A549 (cell line): ENCODE results near the gene SYTL3. TPM values are rescaled to one million over a fixed set of nuclear protein-coding genes. Genes with fewer than 3 reads are reported as not detected.

Source experiments
- ATAC-seq, 2 experiments: fragments of 200-7000 bp in 1 of 2; fragments of >200 bp in 1 of 2; cut with Nextera tagmentation in 1 of 2; cut with Tn5 transposase in 1 of 2; 3 replicates each; pipeline versions ENCODE4 v1.8.0 to v1.9.1; 2018 to 2020; ENCODE audit warnings: mild to moderate bottlenecking in 1 of 2, moderate library complexity in 1 of 2
- CTCF ChIA-PET: fragments of 300-600 bp; sonication (Branson Sonifier 250); formaldehyde crosslinking; extraction: SDS; loops from one replicate; lab custom pipeline; 2021; ENCODE audit warnings: antibody characterized with exemption, inconsistent platforms; lab: Yijun Ruan, JAX
- POLR2A ChIA-PET: fragments of 350-600 bp; formaldehyde crosslinking; extraction: SDS; loops from one replicate; lab custom pipeline; 2021; ENCODE audit warnings: antibody characterized with exemption, inconsistent platforms; lab: Yijun Ruan, JAX
- DNase-seq, 2 experiments: peaks; one replicate each; pipeline versions ENCODE4 v3.0.0 to v3.0.0-alpha.2; 2011 to 2016; ENCODE audit warnings: low read depth in 1 of 2, low spot score in 1 of 2
- FAIRE-seq: peaks from 2 replicates; lab custom pipeline; 2011; peaks lifted over from hg19 to GRCh38; lab: Jason Lieb, UNC
- H3K27ac ChIP-seq, 2 experiments: fragments of >200 bp; sonication (Bioruptor Twin); formaldehyde crosslinking; 3 replicates each; pipeline ENCODE4 v1.5.1; 2016 to 2017
- H3K4me1 ChIP-seq: fragments of >200 bp; sonication (Bioruptor Twin); formaldehyde crosslinking; 3 replicates; pipeline ENCODE4 v1.6.1; 2016
- H3K4me2 ChIP-seq: fragments of >200 bp; sonication (Bioruptor Twin); formaldehyde crosslinking; 3 replicates; pipeline ENCODE4 v1.6.1; 2016
- H3K4me3 ChIP-seq: fragments of >200 bp; sonication (Bioruptor Twin); formaldehyde crosslinking; 3 replicates; pipeline ENCODE4 v1.5.1; 2016
- H3K9me3 ChIP-seq: fragments of >200 bp; sonication (Bioruptor Twin); formaldehyde crosslinking; 3 replicates; pipeline ENCODE4 v1.6.1; 2016
- BHLHE40 ChIP-seq: IDR thresholded peaks from 2 replicates; pipeline ENCODE4 v1.6.1; 2012; ENCODE audit warnings: low read depth, low read length, inconsistent platforms
- CBX8 ChIP-seq: fragments of 200-600 bp; sonication (generic); IDR thresholded peaks from 2 replicates; pipeline ENCODE4 v1.6.1; 2016
- CEBPB ChIP-seq, 2 experiments: fragments of >200 bp in 1 of 2; sonication (Bioruptor Twin) in 1 of 2; formaldehyde crosslinking in 1 of 2; IDR thresholded peaks; 2 replicates each; pipeline ENCODE4 v1.6.1; 2012 to 2016
- CHD2 ChIP-seq: fragments of 150-350 bp; IDR thresholded peaks from 2 replicates; pipeline ENCODE4 v1.6.1; 2014; ENCODE audit warnings: low read length; ENCODE audit not compliant: partially characterized antibody
- EHF ChIP-seq: fragments of 250-450 bp; sonication (Bioruptor Pico); IDR thresholded peaks from 2 replicates; pipeline ENCODE4 v1.5.0; 2020; ENCODE audit warnings: mild to moderate bottlenecking
- EP300 ChIP-seq, 2 experiments: fragments of >200 bp; sonication (Bioruptor Twin); formaldehyde crosslinking; IDR thresholded peaks; 2 replicates in 1 of 2; 3 replicates in 1 of 2; pipeline ENCODE4 v1.6.1; 2016 to 2017
- FOXS1 ChIP-seq: fragments of 250-450 bp; sonication (Bioruptor Pico); IDR thresholded peaks from 2 replicates; pipeline ENCODE4 v1.5.0; 2020; ENCODE audit warnings: mild to moderate bottlenecking, moderate library complexity
- GATA3 ChIP-seq: IDR thresholded peaks from 2 replicates; pipeline ENCODE4 v1.6.1; 2012; ENCODE audit warnings: borderline replicate concordance
- HDAC2 ChIP-seq: fragments of 200-600 bp; sonication (generic); IDR thresholded peaks from 2 replicates; pipeline ENCODE4 v1.6.1; 2016
- JUN ChIP-seq, 2 experiments: fragments of >200 bp; sonication (Bioruptor Twin); formaldehyde crosslinking; IDR thresholded peaks; 2 replicates in 1 of 2; 3 replicates in 1 of 2; pipeline ENCODE4 v1.6.1; 2016 to 2017
- JUNB ChIP-seq: fragments of >200 bp; sonication (Bioruptor Twin); formaldehyde crosslinking; IDR thresholded peaks from 2 replicates; pipeline ENCODE4 v1.6.1; 2016
- MAFK ChIP-seq: fragments of 450-650 bp; IDR thresholded peaks from 2 replicates; pipeline ENCODE4 v1.6.1; 2014; ENCODE audit not compliant: partially characterized antibody
- MAZ ChIP-seq: fragments of 150-350 bp; IDR thresholded peaks from 2 replicates; pipeline ENCODE4 v1.6.1; 2014; ENCODE audit warnings: antibody characterized with exemption, low read depth, low read length, borderline replicate concordance
- MYC ChIP-seq: IDR thresholded peaks from 2 replicates; pipeline ENCODE4 v1.6.1; 2012; ENCODE audit warnings: mild to moderate bottlenecking, inconsistent platforms, low read length, improper control_type of control experiment, borderline replicate concordance
- PHF8 ChIP-seq: fragments of 200-600 bp; sonication (generic); IDR thresholded peaks from 2 replicates; pipeline ENCODE4 v1.6.1; 2016; ENCODE audit warnings: low read depth, mild to moderate bottlenecking, antibody characterized with exemption, moderate library complexity, borderline replicate concordance
- POLR2A ChIP-seq: IDR thresholded peaks from 2 replicates; pipeline ENCODE4 v1.6.1; 2012; ENCODE audit warnings: mild to moderate bottlenecking, low read length
- POLR2AphosphoS2 ChIP-seq: conservative IDR thresholded peaks from 2 replicates; pipeline ENCODE4 v1.6.1; 2012; ENCODE audit warnings: low read length, improper control_type of control experiment, inconsistent platforms
- TFCP2L1 ChIP-seq: fragments of 250-450 bp; sonication (Bioruptor Pico); IDR thresholded peaks from 2 replicates; pipeline ENCODE4 v1.5.0; 2021; ENCODE audit warnings: mild to moderate bottlenecking
- TP53 ChIP-seq: fragments of 250-450 bp; sonication (Bioruptor Pico); IDR thresholded peaks from 2 replicates; pipeline ENCODE4 v1.5.0; 2021; ENCODE audit warnings: mild to moderate bottlenecking, moderate library complexity
- ZFP36 ChIP-seq: fragments of 450-650 bp; IDR thresholded peaks from 2 replicates; pipeline ENCODE4 v1.6.1; 2014; ENCODE audit warnings: borderline replicate concordance; ENCODE audit not compliant: partially characterized antibody
- WGBS: methylation state at CpG from one replicate; pipeline ENCODE4 v1.1.6; 2017; ENCODE audit errors: missing lambda C conversion rate; 5-methylcytosine and 5-hydroxymethylcytosine counted together
- polyA plus RNA-seq, 4 experiments: library from polyadenylated mRNA; depleted of rRNA in 3 of 4; stranded (reverse); fragments of >200 nt; fragmentation: RNase III in 1 of 4; extraction: RNeasy Plus Mini Kit Qiagen cat#74134 plus additional on column Dnase treatment in 1 of 4; gene quantifications; 2 replicates in 3 of 4; 3 replicates in 1 of 4; pipeline ENCODE4 v1.2.3, GENCODE V29; 2011 to 2017
- TF ChIP-seq, protein P1 (sequence below): fragments of >200 bp; sonication (Bioruptor Twin); formaldehyde crosslinking; IDR thresholded peaks from 3 replicates; pipeline ENCODE4 v1.5.1; 2016
- TF ChIP-seq, protein P2 (sequence below): IDR thresholded peaks from 2 replicates; pipeline ENCODE4 v1.6.1; 2012
- TF ChIP-seq, protein P3 (sequence below): fragments of >200 bp; sonication (Bioruptor Twin); formaldehyde crosslinking; IDR thresholded peaks from 2 replicates; pipeline ENCODE4 v1.6.1; 2016
- TF ChIP-seq, protein P4 (sequence below): fragments of 250-450 bp; sonication (Bioruptor Pico); IDR thresholded peaks from 2 replicates; pipeline ENCODE4 v1.5.0; 2020; ENCODE audit warnings: low read depth, mild to moderate bottlenecking, moderate library complexity
- TF ChIP-seq, protein P5 (sequence below): fragments of 150-350 bp; IDR thresholded peaks from 2 replicates; pipeline ENCODE4 v1.6.1; 2014; ENCODE audit warnings: low read depth, mild to moderate bottlenecking, low read length
- TF ChIP-seq, protein P6 (sequence below): fragments of 250-450 bp; sonication (Bioruptor Pico); IDR thresholded peaks from 2 replicates; pipeline ENCODE4 v1.5.0; 2021; ENCODE audit warnings: mild to moderate bottlenecking, moderate library complexity, borderline replicate concordance

Gene SYTL3
- polyA plus RNA-seq, 2 of the 4 experiments (the other 2 are of a cell fraction): 0.63 to 0.89 TPM

DNA sequence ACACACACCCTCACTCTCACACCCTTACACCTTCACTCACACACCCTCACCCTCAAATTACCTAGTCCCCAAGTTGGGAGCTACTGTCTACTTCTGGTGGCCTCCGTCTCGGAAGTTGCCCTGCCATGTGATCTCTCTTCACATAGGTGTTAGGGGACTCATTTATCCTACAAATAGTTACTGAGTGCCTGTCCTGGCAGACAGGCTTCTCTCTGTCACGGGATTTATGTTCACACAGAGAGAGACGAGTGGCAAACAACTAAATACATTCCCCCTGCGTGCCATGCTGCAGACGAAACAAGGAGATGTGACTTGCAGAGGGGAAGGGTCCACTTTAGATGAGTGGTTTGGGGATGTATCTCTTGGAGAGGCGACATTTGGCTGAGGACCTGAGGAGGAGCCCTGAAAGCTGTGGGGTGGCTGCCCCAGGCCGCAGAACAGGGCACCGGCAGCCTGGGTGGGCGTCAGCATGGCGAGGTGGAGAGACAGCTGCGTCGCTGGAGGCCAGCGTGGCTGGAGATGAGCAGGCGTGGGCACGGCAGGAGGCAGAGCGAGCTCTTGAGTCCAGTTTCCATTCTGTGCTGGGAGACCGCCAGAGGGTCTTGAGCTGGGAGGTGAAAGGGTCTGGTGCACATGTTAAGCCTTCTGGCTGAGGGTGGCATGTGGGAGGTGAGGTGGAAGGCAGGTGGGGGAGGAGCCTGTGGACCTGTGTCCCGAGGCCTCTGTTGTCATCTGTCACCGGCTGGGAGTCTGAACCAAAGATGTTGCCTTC is 22.5 kb upstream of the SYTL3 start:
- POLR2A ChIA-PET: no interaction called here
- 90% methylated on average over 19 of the region's 20 CpGs for WGBS
- DNase-seq (no peak), FAIRE-seq (no peak), ATAC-seq (no peak)
- TF ChIP-seq GATA3 (no peak), EHF (CRISPR knock-in tag) (no peak), PHF8 (no peak), MAZ (no peak)
- TF ChIP-seq, protein P1, sequence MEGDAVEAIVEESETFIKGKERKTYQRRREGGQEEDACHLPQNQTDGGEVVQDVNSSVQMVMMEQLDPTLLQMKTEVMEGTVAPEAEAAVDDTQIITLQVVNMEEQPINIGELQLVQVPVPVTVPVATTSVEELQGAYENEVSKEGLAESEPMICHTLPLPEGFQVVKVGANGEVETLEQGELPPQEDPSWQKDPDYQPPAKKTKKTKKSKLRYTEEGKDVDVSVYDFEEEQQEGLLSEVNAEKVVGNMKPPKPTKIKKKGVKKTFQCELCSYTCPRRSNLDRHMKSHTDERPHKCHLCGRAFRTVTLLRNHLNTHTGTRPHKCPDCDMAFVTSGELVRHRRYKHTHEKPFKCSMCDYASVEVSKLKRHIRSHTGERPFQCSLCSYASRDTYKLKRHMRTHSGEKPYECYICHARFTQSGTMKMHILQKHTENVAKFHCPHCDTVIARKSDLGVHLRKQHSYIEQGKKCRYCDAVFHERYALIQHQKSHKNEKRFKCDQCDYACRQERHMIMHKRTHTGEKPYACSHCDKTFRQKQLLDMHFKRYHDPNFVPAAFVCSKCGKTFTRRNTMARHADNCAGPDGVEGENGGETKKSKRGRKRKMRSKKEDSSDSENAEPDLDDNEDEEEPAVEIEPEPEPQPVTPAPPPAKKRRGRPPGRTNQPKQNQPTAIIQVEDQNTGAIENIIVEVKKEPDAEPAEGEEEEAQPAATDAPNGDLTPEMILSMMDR: no peak
- CTCF ChIA-PET: interaction anchor here (0.7 to 1.4 kb wide), 3 partner anchors 22 to 517 kb away, joined by 3 read pairs; no protein-coding TSS in a partner anchor
- Histone ChIP-seq H3K9me3 (no peaks in the 10 kb centered on the region), H3K4me2 (no peak overlapping the region), H3K27ac (no peak overlapping the region), H3K4me1 (peaks cover 17% of the 10 kb centered on the region), H3K4me3 (no peak overlapping the region)

DNA sequence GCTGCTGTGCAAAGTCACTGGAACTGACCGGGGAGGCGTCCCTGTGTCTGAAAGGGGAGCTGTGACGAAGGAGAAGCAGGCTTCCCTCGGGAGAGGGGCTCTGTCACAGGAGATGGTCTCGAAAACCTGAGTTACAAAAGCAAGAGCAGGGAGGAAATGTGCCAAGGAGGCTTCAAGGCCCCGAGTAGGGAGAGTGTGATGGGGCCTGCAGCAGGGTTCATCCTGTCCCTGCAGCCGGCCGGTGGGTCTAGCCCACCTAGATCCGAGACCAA is 22.0 kb upstream of the SYTL3 start:
- DNase-seq: no peak
- Histone ChIP-seq H3K4me2 (no peak overlapping the region), H3K4me1 (peaks cover 22% of the 10 kb centered on the region), H3K27ac (no peak overlapping the region), H3K4me3 (no peak overlapping the region), H3K9me3 (no peaks in the 10 kb centered on the region)
- no peak for ATAC-seq
- ChIA-PET POLR2A (no interaction called here), CTCF (interaction anchor here (1.3 kb wide), 1 partner anchor 32 kb away, joined by 3 read pairs; no protein-coding TSS in a partner anchor)
- TF ChIP-seq TFCP2L1 (CRISPR knock-in tag) (no peak), GATA3 (no peak), HDAC2 (no peak), JUNB (no peak), ZFP36 (no peak)
- WGBS: 89% methylated on average over 9 of the region's 9 CpGs
- no peak for FAIRE-seq

DNA sequence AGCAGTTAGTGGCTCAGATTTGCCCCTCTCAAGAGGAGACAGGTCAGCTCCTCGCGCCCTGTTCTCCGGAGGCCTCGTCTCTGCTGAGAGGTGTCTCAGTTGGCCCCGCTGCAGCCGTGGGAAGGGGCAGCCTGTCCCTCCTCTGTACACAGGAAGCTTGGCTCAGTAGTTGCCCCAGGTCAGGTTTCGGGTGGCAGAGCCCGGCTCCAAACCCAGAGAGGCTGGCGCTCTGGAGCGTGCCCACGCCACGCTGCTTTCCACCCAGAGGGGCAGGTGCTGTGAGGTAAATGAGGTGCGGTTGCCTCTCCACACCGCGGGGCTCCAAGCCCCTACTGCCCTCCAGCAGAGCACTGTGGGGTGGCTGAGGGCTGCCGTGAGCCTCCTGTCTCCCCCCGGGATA is 21.3 kb upstream of the SYTL3 start:
- CTCF ChIA-PET: interaction anchor here (0.6 to 1.3 kb wide), 3 partner anchors 16 to 235 kb away, joined by 3 to 4 read pairs (median 3); partner anchors contain the start of gene DYNLT1
- H3K4me3 ChIP-seq: no peak overlapping the region
- H3K9me3 ChIP-seq: no peaks in the 10 kb centered on the region
- no peak for FAIRE-seq
- TF ChIP-seq EHF (CRISPR knock-in tag): no peak
- TF ChIP-seq JUN (IDR thresholded peaks at IDR 0.05): no peak
- TF ChIP-seq, protein P2, sequence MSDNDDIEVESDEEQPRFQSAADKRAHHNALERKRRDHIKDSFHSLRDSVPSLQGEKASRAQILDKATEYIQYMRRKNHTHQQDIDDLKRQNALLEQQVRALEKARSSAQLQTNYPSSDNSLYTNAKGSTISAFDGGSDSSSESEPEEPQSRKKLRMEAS: no peak
- no peak for TF ChIP-seq TP53 (CRISPR knock-in tag)
- no peak for TF ChIP-seq MAFK
- TF ChIP-seq, protein P3, sequence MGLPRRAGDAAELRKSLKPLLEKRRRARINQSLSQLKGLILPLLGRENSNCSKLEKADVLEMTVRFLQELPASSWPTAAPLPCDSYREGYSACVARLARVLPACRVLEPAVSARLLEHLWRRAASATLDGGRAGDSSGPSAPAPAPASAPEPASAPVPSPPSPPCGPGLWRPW: no peak
- TF ChIP-seq POLR2A: no peak
- no peak for TF ChIP-seq FOXS1 (CRISPR knock-in tag)
- TF ChIP-seq, protein P4, sequence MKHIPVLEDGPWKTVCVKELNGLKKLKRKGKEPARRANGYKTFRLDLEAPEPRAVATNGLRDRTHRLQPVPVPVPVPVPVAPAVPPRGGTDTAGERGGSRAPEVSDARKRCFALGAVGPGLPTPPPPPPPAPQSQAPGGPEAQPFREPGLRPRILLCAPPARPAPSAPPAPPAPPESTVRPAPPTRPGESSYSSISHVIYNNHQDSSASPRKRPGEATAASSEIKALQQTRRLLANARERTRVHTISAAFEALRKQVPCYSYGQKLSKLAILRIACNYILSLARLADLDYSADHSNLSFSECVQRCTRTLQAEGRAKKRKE (CRISPR knock-in tag): no peak
- TF ChIP-seq CEBPB (IDR thresholded peaks at IDR 0.05): no peak
- TF ChIP-seq CBX8: no peak
- TF ChIP-seq, protein P5, sequence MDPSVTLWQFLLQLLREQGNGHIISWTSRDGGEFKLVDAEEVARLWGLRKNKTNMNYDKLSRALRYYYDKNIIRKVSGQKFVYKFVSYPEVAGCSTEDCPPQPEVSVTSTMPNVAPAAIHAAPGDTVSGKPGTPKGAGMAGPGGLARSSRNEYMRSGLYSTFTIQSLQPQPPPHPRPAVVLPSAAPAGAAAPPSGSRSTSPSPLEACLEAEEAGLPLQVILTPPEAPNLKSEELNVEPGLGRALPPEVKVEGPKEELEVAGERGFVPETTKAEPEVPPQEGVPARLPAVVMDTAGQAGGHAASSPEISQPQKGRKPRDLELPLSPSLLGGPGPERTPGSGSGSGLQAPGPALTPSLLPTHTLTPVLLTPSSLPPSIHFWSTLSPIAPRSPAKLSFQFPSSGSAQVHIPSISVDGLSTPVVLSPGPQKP: no peak
- no peak for TF ChIP-seq POLR2AphosphoS2
- TF ChIP-seq MYC: no peak
- TF ChIP-seq EP300 (IDR thresholded peaks at IDR 0.05): no peak
- TF ChIP-seq, protein P6, sequence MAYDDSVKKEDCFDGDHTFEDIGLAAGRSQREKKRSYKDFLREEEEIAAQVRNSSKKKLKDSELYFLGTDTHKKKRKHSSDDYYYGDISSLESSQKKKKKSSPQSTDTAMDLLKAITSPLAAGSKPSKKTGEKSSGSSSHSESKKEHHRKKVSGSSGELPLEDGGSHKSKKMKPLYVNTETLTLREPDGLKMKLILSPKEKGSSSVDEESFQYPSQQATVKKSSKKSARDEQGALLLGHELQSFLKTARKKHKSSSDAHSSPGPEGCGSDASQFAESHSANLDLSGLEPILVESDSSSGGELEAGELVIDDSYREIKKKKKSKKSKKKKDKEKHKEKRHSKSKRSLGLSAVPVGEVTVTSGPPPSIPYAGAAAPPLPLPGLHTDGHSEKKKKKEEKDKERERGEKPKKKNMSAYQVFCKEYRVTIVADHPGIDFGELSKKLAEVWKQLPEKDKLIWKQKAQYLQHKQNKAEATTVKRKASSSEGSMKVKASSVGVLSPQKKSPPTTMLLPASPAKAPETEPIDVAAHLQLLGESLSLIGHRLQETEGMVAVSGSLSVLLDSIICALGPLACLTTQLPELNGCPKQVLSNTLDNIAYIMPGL (CRISPR knock-in tag): no peak
- TF ChIP-seq, protein P1: no peak
- TF ChIP-seq CHD2: no peak
- TF ChIP-seq BHLHE40: no peak
- TF ChIP-seq, all 56 proteins: peak for 0
- ATAC-seq: no peak
- DNase-seq: no peak
- no peak overlapping the region for H3K4me2 ChIP-seq
- 97% methylated on average over 6 of the region's 17 CpGs for WGBS
- H3K4me1 ChIP-seq: peaks cover 22% of the 10 kb centered on the region
- POLR2A ChIA-PET: no interaction called here
- no peak overlapping the region for H3K27ac ChIP-seq
